Body of pancreas (tissue), 4 donors: ENCODE data around the gene FABP7.

Source experiments
- CTCF ChIP-seq, 7 experiments: fragments of 450-650 bp in 4 of 7; fragments of 200-600 bp in 3 of 7; sonication (generic) in 3 of 7; IDR thresholded peaks; one replicate each; pipeline ENCODE4 v1.5.1; 2016 to 2019; ENCODE audit warnings: antibody characterized with exemption in 7 of 7
- POLR2A ChIP-seq, 3 donors: fragments of 450-650 bp; IDR thresholded peaks; one replicate each; pipeline ENCODE4 v1.6.1; 2016; ENCODE audit warnings: antibody characterized with exemption in 3 of 3, mild to moderate bottlenecking in 2 of 3

DNA sequence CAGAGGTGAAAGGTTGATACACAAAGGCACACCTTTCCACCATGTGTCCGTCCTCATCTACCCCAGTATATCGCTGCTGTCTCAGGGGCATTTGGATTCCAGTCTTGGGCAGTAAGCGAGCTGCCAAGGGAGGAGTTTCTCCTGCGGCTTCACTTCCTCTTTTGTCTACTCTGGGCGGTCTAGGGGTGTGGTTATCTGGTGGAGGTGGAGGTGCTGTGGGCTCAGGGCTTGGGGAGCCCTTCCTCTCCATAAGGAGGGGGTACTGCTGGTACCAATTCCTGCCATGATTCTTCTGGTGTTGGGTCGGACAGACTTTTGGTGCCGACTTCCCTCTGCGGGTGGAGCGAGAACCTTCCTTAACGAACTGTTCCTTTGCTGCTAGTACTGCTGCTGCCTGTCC lies 31.9 kb upstream of the FABP7 start:
- no peak for TF ChIP-seq POLR2A (IDR thresholded peaks at IDR 0.05)
- no peak for TF ChIP-seq CTCF (IDR thresholded peaks at IDR 0.05)
